AG04450 (cell line): ENCODE measurements around the gene SND1. TPM values are rescaled to one million over a fixed set of nuclear protein-coding genes. Genes with fewer than 3 reads are reported as not detected.

Experiments
- CTCF ChIA-PET: fragments of 300-600, 350-600 bp; formaldehyde crosslinking; extraction: SDS; loops from one replicate; lab custom pipeline; 2022; ENCODE audit warnings: antibody characterized with exemption, inconsistent platforms; lab: Charles Lee
- POLR2A ChIA-PET: fragments of 350-600 bp; formaldehyde crosslinking; extraction: SDS; loops from one replicate; lab custom pipeline; 2021; ENCODE audit warnings: antibody characterized with exemption, inconsistent platforms; lab: Yijun Ruan, JAX
- DNase-seq: peaks from one replicate; pipeline ENCODE4 v3.0.0-alpha.2; 2011; ENCODE audit warnings: low read depth, low spot score
- H3K27ac ChIP-seq: one replicate; pipeline ENCODE4 v1.5.1; 2012; ENCODE audit warnings: low read depth, low read length, control low read depth
- H3K27me3 ChIP-seq: one replicate; pipeline ENCODE4 v1.6.0; 2012; ENCODE audit warnings: low read length; ENCODE audit not compliant: control insufficient read depth, insufficient read depth
- H3K4me3 ChIP-seq: 2 replicates; pipeline ENCODE4 v1.5.1; 2011; ENCODE audit warnings: mild to moderate bottlenecking, low read depth, low read length, control low read depth
- H3K9me3 ChIP-seq: 2 replicates; pipeline ENCODE4 v1.5.1; 2012; ENCODE audit warnings: low read length; ENCODE audit not compliant: control insufficient read depth, insufficient read depth
- CTCF ChIP-seq: IDR thresholded peaks from 2 replicates; pipeline ENCODE4 v1.5.1; 2011; ENCODE audit warnings: low read depth, low read length, control low read depth, inconsistent platforms
- polyA plus RNA-seq: library from polyadenylated mRNA; depleted of rRNA; stranded (reverse); fragments of >200 nt; gene quantifications from 2 replicates; pipeline ENCODE4 v1.2.3, GENCODE V29; 2011

The SND1 gene
- polyA plus RNA-seq, 1 experiment: 247 TPM

DNA sequence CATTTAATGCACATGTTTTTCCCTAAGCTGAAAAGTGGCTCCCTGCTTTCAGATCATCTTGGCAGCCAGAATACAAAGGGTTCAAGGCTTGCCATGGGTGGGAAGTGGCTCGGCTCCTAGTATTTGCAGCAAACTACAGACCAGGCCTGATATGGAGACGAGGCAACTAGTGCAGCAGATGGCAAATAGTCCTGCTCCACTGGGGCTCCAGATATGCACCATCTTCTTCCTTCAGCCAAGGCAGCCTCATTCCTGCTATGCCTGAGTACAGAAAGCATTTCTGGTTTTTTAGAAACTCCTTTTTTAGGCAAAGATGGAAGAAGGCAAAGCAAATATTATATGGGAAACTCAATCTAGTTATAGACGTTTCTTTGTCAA lies 355.3 kb downstream of the SND1 start:
- no peak for TF ChIP-seq CTCF
- DNase-seq: no peak
- ChIA-PET POLR2A (no interaction called here), CTCF (no interaction called here)
- H3K27ac ChIP-seq: no peak overlapping the region
- H3K4me3 ChIP-seq: no peak overlapping the region
- H3K27me3 ChIP-seq: no peaks in the 10 kb centered on the region
- no peaks in the 10 kb centered on the region for H3K9me3 ChIP-seq

DNA sequence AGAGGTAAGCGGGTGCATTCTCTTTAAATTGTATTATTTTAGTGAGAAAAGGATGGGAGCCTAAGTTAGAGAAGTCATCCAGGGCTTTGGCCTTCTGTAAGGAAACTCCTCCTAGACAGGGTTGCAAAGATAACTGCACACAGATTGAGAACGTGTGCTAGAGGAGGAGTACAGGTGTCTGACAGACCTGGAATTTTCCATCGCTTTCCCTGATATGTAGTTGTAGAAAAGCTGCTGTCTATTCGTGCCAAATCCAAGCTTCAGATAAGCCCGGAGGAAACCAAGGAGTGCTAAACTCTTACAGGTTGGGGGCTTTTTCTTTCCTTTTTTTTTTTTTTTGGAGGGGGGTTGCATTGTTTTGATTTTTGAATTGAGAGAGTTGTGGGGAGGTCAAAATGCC lies 356.1 kb downstream of the SND1 start:
- POLR2A ChIA-PET: no interaction called here
- Histone ChIP-seq H3K27ac (no peak overlapping the region), H3K9me3 (no peaks in the 10 kb centered on the region), H3K4me3 (no peak overlapping the region), H3K27me3 (no peaks in the 10 kb centered on the region)
- no peak for TF ChIP-seq CTCF
- no peak for DNase-seq
- CTCF ChIA-PET: interaction anchor here (0.7 to 1.4 kb wide), 2 partner anchors 31 to 300 kb away, joined by 3 to 5 read pairs; no protein-coding TSS in a partner anchor

DNA sequence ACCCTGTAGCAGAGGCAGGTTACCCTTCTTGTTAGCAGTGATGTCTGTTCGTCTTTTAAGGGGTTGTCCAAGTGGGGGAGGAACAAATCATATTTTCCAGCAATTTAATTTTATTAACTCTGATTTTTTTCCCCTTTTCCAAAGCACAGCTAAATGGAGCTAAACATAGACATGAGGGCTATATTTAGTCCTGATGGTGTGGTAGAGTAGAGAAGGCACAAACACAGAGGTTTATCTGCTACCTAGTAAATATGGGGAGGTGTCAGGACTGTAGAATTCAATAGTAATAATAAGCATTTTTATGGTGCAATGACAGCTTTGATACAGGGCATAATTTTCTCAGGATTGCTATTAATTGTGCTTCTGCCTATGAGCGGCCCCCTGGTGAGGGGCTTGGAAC lies 356.8 kb downstream of the SND1 start:
- Histone ChIP-seq H3K4me3 (no peak overlapping the region), H3K27ac (no peak overlapping the region), H3K9me3 (no peaks in the 10 kb centered on the region), H3K27me3 (no peaks in the 10 kb centered on the region)
- no peak for DNase-seq
- ChIA-PET CTCF (interaction anchor here (1.4 kb wide), 1 partner anchor 301 kb away, joined by 3 read pairs; no protein-coding TSS in a partner anchor), POLR2A (no interaction called here)
- TF ChIP-seq CTCF: no peak

GRCh38 chr7:128010391-128011127 lies 358.6 kb downstream of the SND1 start:
- no peak for DNase-seq
- ChIA-PET POLR2A (no interaction called here), CTCF (interaction anchor here (1.1 kb wide), 1 partner anchor 9 kb away, joined by 5 read pairs; no protein-coding TSS in a partner anchor)
- H3K27ac ChIP-seq: no peak overlapping the region
- no peak overlapping the region for H3K4me3 ChIP-seq
- H3K27me3 ChIP-seq: no peaks in the 10 kb centered on the region
- 0 out of 2 replicates have a peak, but pooled peaks have one; percentile 19 for TF ChIP-seq CTCF
- H3K9me3 ChIP-seq: no peaks in the 10 kb centered on the region

- Histone ChIP-seq H3K27me3 (no peaks in the 10 kb centered on the region), H3K4me3 (no peak overlapping the region), H3K27ac (no peak overlapping the region), H3K9me3 (no peaks in the 10 kb centered on the region)
- no peak for TF ChIP-seq CTCF
- DNase-seq: no peak
- ChIA-PET POLR2A (no interaction called here), CTCF (interaction anchor here (0.6 to 1.1 kb wide), 2 partner anchors 9 to 11 kb away, joined by 3 to 5 read pairs; no protein-coding TSS in a partner anchor)
Measured at GRCh38 chr7:128011131-128011661, 359.2 kb downstream of the SND1 start.
